ENCODE results near the gene PIERCE2.
"Not testable (repeated sequence)": the region's sequence is repeated elsewhere in the genome, so short reads cannot be mapped to it uniquely, and the experiment has no call there.

PIERCE2 gene

DNA sequence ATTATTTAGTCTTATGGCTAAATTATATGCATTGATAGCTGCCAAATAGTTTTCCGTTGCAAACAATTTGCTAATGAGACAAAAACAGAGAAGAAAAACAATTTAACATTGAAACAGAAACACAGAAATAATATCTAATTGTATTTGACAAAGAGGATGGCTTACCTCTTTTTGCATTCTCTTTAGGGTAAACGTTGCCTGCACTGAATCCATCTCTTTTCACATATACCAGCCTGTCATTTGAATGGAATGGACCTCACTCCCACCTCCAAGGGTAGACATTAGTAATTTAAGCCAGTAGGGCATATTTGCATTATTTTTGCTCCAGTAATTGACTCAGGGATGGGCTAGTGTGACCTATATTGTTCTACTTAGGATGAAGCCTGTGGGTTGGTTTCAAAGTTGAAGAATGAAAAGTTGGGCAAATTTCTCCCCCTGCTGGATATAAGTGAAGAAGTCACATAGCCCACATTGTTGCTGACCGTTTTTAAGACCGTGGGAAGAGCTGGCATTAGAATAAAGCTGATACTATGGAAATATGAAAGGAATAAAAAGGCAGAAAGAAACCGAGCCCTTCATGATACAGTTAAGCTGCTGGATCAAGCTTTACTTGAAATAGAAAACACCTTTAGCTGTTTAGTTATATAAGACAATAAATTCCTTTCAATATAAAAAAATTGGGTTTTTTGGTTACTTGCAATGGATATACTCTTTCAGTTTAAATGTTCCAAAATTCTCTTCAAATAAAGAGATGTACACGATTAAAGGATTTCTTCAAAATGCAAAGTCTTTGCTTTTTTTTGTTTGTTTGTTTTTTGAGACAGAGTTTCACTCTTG, 26.9 kb downstream of the PIERCE2 start:
- DNase-seq: no peak

DNA sequence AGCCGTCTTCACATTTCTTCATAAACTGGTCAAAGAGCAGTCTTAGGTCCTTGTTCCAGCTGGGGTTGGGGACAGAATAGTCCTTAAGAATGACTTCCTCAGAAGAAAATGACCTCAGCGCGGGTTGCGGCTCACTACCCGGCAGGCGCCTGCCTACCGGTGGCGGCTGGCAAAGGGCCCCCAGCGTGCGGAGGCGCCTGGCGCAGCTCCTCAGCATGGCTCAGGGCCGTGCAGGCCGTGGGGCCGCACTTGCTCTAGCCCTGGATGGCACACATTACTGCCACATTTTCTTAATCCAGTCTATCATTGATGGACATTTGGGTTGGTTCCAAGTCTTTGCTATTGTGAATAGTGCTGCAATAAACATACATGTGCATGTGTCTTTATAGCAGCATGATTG, 34.8 kb downstream of the PIERCE2 start:
- DNase-seq: not testable (repeated sequence)

DNA sequence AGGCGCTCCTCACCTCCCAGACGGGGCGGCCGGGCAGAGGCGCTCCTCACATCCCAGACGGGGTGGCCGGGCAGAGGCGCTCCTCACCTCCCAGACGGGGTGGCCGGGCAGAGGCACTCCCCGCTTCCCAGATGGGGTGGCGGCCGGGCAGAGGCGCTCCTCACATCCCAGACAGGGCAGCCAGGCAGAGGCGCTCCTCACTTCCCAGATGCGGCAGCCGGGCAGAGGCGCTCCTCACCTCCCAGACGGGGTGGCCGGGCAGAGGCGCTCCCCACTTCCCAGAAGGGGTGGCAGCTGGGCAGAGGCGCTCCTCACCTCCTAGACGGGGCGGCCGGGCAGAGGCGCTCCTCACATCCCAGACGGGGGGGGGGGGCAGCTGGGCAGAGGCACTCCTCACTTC, 37.6 kb downstream of the PIERCE2 start:
- DNase-seq: not testable (repeated sequence)

DNA sequence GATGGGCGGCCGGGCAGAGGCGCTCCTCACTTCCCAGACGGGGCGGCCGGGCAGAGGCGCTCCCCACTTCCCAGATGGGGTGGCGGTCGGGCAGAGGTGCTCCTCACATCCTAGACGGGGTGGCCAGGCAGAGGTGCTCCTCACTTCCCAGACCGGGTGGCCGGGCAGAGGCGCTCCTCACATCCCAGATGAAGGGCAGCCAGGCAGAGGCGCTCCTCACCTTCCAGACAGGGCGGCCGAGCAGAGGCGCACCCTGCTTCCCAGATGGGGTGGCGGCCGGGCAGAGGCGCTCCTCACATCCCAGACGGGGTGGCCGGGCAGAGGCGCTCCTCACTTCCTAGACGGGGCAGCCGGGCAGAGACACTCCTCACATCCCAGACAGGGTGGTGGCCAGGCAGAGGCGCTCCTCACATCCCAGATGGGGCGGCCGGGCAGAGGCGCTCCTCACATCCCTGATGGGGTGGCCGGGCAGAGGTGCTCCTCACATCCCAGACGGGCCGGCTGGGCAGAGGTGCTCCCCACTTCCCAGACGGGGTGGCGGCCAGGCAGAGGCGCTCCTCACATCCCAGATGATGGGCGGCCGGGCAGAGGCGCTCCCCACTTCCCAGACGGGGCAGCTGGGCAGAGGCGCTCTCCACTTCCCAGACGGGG, 38.2 kb downstream of the PIERCE2 start:
- not testable (repeated sequence) for DNase-seq

DNA sequence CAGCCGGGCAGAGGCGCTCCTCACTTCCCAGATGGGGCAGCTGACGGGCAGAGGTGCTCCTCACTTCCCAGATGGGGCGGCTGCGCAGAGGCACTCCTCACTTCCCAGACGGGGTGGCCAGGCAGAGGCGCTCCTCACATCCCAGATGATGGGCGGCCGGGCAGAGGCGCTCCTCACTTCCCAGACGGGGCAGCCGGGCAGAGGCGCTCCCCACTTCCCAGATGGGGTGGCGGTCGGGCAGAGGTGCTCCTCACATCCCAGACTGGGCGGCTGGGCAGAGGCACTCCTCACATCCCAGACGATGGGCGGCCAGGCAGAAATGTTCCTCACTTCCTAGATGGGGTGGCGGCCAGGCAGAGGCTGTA, 38.7 kb downstream of the PIERCE2 start:
- DNase-seq: not testable (repeated sequence)

DNA sequence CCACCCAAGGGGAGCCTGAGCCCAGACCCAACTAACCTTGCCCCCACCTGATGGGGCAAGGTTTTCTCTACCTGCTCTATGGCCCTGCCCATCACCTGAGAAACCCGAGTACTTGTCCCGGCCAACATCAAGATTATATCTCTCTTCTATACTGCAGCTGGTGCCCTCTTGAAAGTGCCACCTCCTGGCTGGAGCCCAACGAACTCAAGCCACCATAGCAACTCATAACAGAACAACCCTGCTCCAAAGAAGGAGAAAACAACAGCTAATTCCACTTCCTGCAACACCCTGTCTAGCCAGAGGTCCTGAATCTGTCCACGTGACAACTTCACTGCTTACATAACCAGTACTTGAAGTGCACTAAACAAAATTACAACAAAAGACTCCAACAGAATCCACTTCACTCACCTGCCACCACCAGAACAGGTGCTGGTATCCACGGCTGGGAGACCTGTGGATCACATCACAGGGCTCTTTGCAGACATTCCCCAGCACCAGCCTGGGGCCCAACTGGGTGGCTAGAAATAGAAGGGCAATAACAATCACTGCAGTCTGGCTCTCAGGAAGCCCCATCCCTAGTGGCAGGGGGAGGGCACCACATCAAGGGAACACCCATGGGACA, 49.2 kb downstream of the PIERCE2 start:
- no peak for DNase-seq

DNA sequence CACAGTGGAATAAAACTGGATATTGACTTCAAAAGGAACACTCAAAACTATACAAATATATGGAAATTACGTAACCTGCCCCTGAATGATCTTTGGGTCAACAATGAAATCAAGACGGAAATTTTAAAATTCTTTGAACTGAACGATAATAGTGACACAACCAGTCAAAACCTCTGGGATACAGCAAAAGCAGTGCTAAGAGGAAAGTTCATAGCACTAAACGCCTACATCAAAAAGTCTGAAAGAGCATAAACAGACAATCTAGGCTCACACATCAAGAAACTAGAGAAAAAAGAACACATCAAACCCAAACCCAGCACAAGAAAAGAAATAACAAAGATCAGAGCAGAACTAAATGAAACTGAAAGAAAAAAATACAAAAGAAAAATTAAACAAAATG, 53.2 kb downstream of the PIERCE2 start:
- no peak for DNase-seq

DNA sequence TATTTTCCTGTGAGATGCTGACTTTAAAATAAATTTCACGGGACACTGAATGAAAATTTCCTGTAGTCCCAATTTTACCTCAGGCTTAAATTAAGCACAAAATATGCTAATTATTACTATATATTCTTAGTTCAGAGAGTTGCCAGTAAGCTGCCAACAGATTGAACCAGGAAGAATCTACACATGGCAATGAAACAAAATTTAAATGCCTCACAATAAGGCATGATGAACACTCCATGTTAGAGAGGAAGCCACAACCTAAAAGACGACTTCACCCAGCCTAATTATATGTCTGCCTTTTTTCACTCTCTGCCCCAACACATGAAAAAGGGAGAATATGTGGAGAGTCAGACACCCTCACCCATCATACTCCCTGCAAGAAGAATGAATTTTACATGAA, 60.0 kb downstream of the PIERCE2 start:
- DNase-seq: no peak

Data from activated naive CD4-positive, alpha-beta T cell treated with anti-CD3 and anti-CD28 coated beads, Interleukin-2, amount 50 U/mL, for 16 hours (primary cell).